ENCODE results near the gene DLEC1.

DNA sequence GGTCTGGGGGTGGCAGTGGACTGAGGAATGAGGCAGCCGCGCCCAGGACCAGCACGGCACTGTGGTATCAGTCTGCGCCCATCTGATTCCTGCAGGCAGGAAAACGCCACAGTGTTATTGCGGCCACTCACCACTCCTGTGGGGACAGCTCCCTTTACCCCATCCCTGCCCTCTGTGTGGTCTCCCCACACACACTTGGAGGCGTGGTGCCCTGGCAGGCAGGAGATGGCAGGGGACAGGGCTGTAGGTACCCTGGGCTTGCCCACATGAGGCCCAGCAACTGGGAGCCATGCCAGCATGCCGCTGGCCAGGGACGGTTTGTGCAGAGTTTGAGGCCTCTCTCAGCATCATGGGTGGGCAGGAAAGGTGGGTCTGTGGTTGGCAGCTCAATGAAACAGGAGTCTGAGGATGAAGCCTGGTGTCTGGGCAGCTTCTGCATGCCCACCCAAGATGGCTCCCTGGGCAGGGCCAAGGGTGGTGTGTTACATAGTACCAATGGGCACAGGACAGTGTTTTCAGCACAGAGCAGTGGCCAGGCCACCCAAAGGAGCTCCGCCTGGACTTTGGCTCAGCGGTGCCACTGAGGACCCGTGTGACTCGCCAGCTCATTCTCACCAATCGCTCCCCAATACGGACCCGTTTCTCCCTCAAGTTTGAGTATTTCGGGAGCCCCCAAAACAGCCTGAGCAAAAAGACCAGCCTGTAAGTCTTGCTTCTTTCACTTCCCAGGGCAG lies 70.7 kb downstream of the DLEC1 start:
- TF ChIP-seq, protein P1, sequence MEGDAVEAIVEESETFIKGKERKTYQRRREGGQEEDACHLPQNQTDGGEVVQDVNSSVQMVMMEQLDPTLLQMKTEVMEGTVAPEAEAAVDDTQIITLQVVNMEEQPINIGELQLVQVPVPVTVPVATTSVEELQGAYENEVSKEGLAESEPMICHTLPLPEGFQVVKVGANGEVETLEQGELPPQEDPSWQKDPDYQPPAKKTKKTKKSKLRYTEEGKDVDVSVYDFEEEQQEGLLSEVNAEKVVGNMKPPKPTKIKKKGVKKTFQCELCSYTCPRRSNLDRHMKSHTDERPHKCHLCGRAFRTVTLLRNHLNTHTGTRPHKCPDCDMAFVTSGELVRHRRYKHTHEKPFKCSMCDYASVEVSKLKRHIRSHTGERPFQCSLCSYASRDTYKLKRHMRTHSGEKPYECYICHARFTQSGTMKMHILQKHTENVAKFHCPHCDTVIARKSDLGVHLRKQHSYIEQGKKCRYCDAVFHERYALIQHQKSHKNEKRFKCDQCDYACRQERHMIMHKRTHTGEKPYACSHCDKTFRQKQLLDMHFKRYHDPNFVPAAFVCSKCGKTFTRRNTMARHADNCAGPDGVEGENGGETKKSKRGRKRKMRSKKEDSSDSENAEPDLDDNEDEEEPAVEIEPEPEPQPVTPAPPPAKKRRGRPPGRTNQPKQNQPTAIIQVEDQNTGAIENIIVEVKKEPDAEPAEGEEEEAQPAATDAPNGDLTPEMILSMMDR (IDR thresholded peaks at IDR 0.05): no peak
- no peak for TF ChIP-seq POLR2AphosphoS5 (IDR thresholded peaks at IDR 0.05; ENCODE audit: low read depth, low read length)
- TF ChIP-seq, protein P2, sequence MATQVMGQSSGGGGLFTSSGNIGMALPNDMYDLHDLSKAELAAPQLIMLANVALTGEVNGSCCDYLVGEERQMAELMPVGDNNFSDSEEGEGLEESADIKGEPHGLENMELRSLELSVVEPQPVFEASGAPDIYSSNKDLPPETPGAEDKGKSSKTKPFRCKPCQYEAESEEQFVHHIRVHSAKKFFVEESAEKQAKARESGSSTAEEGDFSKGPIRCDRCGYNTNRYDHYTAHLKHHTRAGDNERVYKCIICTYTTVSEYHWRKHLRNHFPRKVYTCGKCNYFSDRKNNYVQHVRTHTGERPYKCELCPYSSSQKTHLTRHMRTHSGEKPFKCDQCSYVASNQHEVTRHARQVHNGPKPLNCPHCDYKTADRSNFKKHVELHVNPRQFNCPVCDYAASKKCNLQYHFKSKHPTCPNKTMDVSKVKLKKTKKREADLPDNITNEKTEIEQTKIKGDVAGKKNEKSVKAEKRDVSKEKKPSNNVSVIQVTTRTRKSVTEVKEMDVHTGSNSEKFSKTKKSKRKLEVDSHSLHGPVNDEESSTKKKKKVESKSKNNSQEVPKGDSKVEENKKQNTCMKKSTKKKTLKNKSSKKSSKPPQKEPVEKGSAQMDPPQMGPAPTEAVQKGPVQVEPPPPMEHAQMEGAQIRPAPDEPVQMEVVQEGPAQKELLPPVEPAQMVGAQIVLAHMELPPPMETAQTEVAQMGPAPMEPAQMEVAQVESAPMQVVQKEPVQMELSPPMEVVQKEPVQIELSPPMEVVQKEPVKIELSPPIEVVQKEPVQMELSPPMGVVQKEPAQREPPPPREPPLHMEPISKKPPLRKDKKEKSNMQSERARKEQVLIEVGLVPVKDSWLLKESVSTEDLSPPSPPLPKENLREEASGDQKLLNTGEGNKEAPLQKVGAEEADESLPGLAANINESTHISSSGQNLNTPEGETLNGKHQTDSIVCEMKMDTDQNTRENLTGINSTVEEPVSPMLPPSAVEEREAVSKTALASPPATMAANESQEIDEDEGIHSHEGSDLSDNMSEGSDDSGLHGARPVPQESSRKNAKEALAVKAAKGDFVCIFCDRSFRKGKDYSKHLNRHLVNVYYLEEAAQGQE (IDR thresholded peaks at IDR 0.05; ENCODE audit: insufficient read depth in 1 of 2, low read depth in 2 of 2, low read length in 1 of 2): no peak
